Measurements from ENCODE around the gene NPIPB2.

The NPIPB2 gene

GRCh38 chr16:11896486-11897176, 45.2 kb downstream of the NPIPB2 start:
- DNase-seq, result no peak

- DNase-seq, result no peak
Observed at GRCh38 chr16:11893571-11893970, 48.3 kb downstream of the NPIPB2 start.

GRCh38 chr16:11892761-11893160, 49.1 kb downstream of the NPIPB2 start:
- no peak for DNase-seq

- no peak for DNase-seq
Observed at GRCh38 chr16:11890231-11890965, 51.4 kb downstream of the NPIPB2 start.

GRCh38 chr16:11886881-11887280, 55.0 kb downstream of the NPIPB2 start:
- DNase-seq, result no peak

GRCh38 chr16:11884035-11884434, 57.8 kb downstream of the NPIPB2 start:
- DNase-seq, result no peak

- no peak for DNase-seq
Observed at GRCh38 chr16:11880007-11880406, 61.8 kb downstream of the NPIPB2 start.

GRCh38 chr16:11877374-11877773, 64.5 kb downstream of the NPIPB2 start:
- no peak for DNase-seq
